Neuronal stem cell (in vitro differentiated cells): ENCODE measurements around the gene ITGA2.

Experiments
- DNase-seq: peaks from one replicate; pipeline ENCODE4 v3.0.0-alpha.2; 2013; ENCODE audit warnings: low spot score
- H2AFZ ChIP-seq: one replicate; pipeline ENCODE4 v1.6.1; 2013; ENCODE audit warnings: mild to moderate bottlenecking, low read length, inconsistent platforms
- H2AK5ac ChIP-seq: 2 replicates; pipeline ENCODE4 v1.6.1; 2013; ENCODE audit warnings: low read depth, mild to moderate bottlenecking, inconsistent platforms, low read length, moderate library complexity, mixed read lengths
- H2BK120ac ChIP-seq: 2 replicates; pipeline ENCODE4 v1.6.1; 2013; ENCODE audit warnings: low read depth, mild to moderate bottlenecking, inconsistent platforms, low read length, moderate library complexity, mixed read lengths
- H2BK12ac ChIP-seq: one replicate; pipeline ENCODE4 v1.6.1; 2013; ENCODE audit warnings: low read length, inconsistent platforms
- H2BK15ac ChIP-seq: 2 replicates; pipeline ENCODE4 v1.6.1; 2013; ENCODE audit warnings: mild to moderate bottlenecking, low read length, inconsistent platforms, mixed read lengths
- H2BK5ac ChIP-seq: one replicate; pipeline ENCODE4 v1.6.1; 2013; ENCODE audit warnings: inconsistent platforms, mild to moderate bottlenecking, low read length, moderate library complexity
- H3K14ac ChIP-seq: one replicate; pipeline ENCODE4 v1.6.1; 2013; ENCODE audit warnings: low read length, inconsistent platforms
- H3K18ac ChIP-seq: 2 replicates; pipeline ENCODE4 v1.6.1; 2013; ENCODE audit warnings: low read length, inconsistent platforms
- H3K23ac ChIP-seq: 2 replicates; pipeline ENCODE4 v1.6.1; 2013; ENCODE audit warnings: low read depth, mild to moderate bottlenecking, mixed read lengths, low read length, inconsistent platforms; ENCODE audit not compliant: poor library complexity
- H3K27ac ChIP-seq: replicated peaks from 3 replicates; pipeline ENCODE4 v1.5.1; 2013; ENCODE audit warnings: low read length, inconsistent platforms
- H3K27me3 ChIP-seq, 3 experiments: 2 replicates each; pipeline ENCODE4 v1.6.1; 2013; ENCODE audit warnings: low read length in 3 of 3, mild to moderate bottlenecking in 2 of 3, inconsistent platforms in 1 of 3, low read depth in 1 of 3, mixed read lengths in 1 of 3, moderate library complexity in 1 of 3; ENCODE audit not compliant: control insufficient read depth in 3 of 3, insufficient read depth in 3 of 3
- H3K36me3 ChIP-seq, 2 donors: replicated peaks in 1 of 2; 2 replicates each; pipeline ENCODE4 v1.6.1; 2013; ENCODE audit warnings: low read length in 2 of 2; ENCODE audit not compliant: control insufficient read depth in 2 of 2, insufficient read depth in 2 of 2
- H3K4ac ChIP-seq: 2 replicates; pipeline ENCODE4 v1.6.1; 2013; ENCODE audit warnings: inconsistent platforms, mild to moderate bottlenecking, low read length, moderate library complexity
- H3K4me1 ChIP-seq, 2 donors: 1 replicate in 1 of 2; 2 replicates in 1 of 2; pipeline ENCODE4 v1.6.1; 2013; ENCODE audit warnings: low read length in 2 of 2, low read depth in 1 of 2; ENCODE audit not compliant: control insufficient read depth in 2 of 2, insufficient read depth in 1 of 2
- H3K4me2 ChIP-seq: one replicate; pipeline ENCODE4 v1.6.1; 2013; ENCODE audit warnings: mild to moderate bottlenecking, low read length, inconsistent platforms; ENCODE audit not compliant: insufficient read depth, poor library complexity, severe bottlenecking
- H3K4me3 ChIP-seq, 2 donors: 2 replicates each; pipeline ENCODE4 v1.5.1; 2013; ENCODE audit warnings: low read length in 2 of 2, mild to moderate bottlenecking in 2 of 2, inconsistent platforms in 1 of 2, moderate library complexity in 1 of 2
- H3K79me1 ChIP-seq: one replicate; pipeline ENCODE4 v1.6.1; 2013; ENCODE audit warnings: low read depth, mild to moderate bottlenecking, inconsistent platforms, low read length, moderate library complexity
- H3K9ac ChIP-seq: one replicate; pipeline ENCODE4 v1.6.1; 2013; ENCODE audit warnings: mild to moderate bottlenecking, low read depth, low read length, inconsistent platforms; ENCODE audit not compliant: poor library complexity
- H3K9me3 ChIP-seq, 2 donors: replicated peaks in 1 of 2; 2 replicates each; pipeline versions ENCODE3 to v1.6.1; 2013; ENCODE audit warnings: low read length in 2 of 2, mild to moderate bottlenecking in 2 of 2, inconsistent platforms in 1 of 2, low read depth in 1 of 2, mixed read lengths in 1 of 2, moderate library complexity in 1 of 2; ENCODE audit not compliant: control insufficient read depth in 2 of 2, insufficient read depth in 1 of 2
- H4K8ac ChIP-seq: one replicate; pipeline ENCODE4 v1.6.1; 2013; ENCODE audit warnings: low read depth, mild to moderate bottlenecking, inconsistent platforms, low read length, moderate library complexity
- H4K91ac ChIP-seq: one replicate; pipeline ENCODE4 v1.6.1; 2013; ENCODE audit warnings: low read length, low read depth, mild to moderate bottlenecking, inconsistent platforms; ENCODE audit not compliant: poor library complexity
- WGBS, 2 donors: extraction: QIAGEN DNeasy Blood & Tissue Kit; methylation state at CpG; one replicate each; pipeline ENCODE4 v1.1.7; 2013; ENCODE audit warnings: missing lambda C conversion rate in 2 of 2, mixed read lengths in 1 of 2; ENCODE audit not compliant: insufficient read length in 2 of 2, insufficient replicate concordance in 1 of 2; ENCODE audit errors: extremely low coverage in 2 of 2; 5-methylcytosine and 5-hydroxymethylcytosine counted together

ITGA2 gene

DNA sequence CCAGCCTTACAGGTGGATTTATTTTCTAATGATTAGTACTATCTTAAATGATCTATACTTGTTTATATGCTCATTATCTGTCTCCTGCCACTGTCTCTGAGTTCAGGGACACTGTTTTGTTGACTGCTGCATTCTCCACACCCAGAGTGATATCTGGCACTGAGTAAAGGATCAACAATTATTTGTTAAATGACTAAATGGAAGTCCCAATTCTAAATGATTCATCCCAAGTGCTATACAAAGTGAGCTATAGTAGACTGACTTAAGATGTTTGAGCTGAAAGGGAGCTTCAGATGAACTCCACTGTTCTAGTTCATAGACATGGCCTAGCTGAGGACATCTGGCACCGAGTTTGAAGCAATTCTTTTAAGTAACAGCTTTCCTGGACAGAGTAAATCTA is 40.5 kb downstream of the ITGA2 start:
- Histone ChIP-seq H3K9ac (no peak overlapping the region), H3K9me3 (no peaks in the 10 kb centered on the region), H3K79me1 (no peaks in the 10 kb centered on the region), H2AK5ac (no peak overlapping the region), H4K91ac (no peak overlapping the region), H2BK120ac (no peak overlapping the region), H2BK5ac (no peak overlapping the region), H2AFZ (no peak overlapping the region), H3K4me3 (no peak overlapping the region), H3K4ac (no peak overlapping the region), H3K18ac (no peak overlapping the region), H3K4me2 (no peak overlapping the region), H3K36me3 (no peaks in the 10 kb centered on the region), H3K14ac (no peak overlapping the region), H3K27me3 (no peaks in the 10 kb centered on the region), H2BK15ac (no peak overlapping the region), H3K27ac (no peak overlapping the region), H4K8ac (no peak overlapping the region), H2BK12ac (no peak overlapping the region), H3K4me1 (no peaks in the 10 kb centered on the region), H3K23ac (no peak overlapping the region)
- no CpG with 5 or more reads among the region's 1 CpG for WGBS, 2 donors
- DNase-seq: no peak

- no peak overlapping the region for H3K23ac ChIP-seq
- no peaks in the 10 kb centered on the region for H3K9me3 ChIP-seq
- no peak overlapping the region for H2BK120ac ChIP-seq
- H3K27me3 ChIP-seq: no peaks in the 10 kb centered on the region
- no peak overlapping the region for H2BK15ac ChIP-seq
- no peak overlapping the region for H2BK5ac ChIP-seq
- H3K4me2 ChIP-seq: no peak overlapping the region
- H3K4me3 ChIP-seq: no peak overlapping the region
- H2AFZ ChIP-seq: no peak overlapping the region
- no peaks in the 10 kb centered on the region for H3K79me1 ChIP-seq
- H2AK5ac ChIP-seq: no peak overlapping the region
- no peak overlapping the region for H4K8ac ChIP-seq
- no peak overlapping the region for H3K9ac ChIP-seq
- H3K27ac ChIP-seq: no peak overlapping the region
- H3K14ac ChIP-seq: peak overlapping the region; percentile 56
- WGBS, 2 donors: no CpG with 5 or more reads among the region's 2 CpGs
- H3K36me3 ChIP-seq: no peaks in the 10 kb centered on the region
- peak overlapping the region; percentile 58 for H2BK12ac ChIP-seq
- H3K4me1 ChIP-seq: no peaks in the 10 kb centered on the region
- H3K18ac ChIP-seq: no peak overlapping the region
- H3K4ac ChIP-seq: no peak overlapping the region
- DNase-seq: no peak
- H4K91ac ChIP-seq: no peak overlapping the region
Observed at GRCh38 chr5:53030893-53031292, 41.7 kb downstream of the ITGA2 start.

DNA sequence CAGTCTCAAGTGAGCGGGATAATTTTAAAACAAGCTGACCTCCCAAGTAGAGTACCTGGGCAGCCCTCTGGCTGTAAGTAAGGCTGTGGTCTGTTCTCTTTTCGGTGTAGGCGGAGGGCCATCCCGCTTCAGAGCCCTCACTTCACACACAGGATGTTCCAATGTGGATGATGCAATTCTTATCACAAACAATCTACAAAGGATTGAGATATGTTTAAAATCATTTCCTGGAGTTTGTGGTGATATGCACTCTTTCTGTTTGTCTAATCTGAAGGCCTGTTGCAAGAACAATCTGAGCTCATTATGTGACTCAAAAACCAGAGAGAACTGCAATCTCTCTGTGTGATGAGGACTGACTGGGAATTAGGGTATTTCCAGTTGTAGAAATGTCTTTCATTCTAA is 42.5 kb downstream of the ITGA2 start:
- H4K91ac ChIP-seq: no peak overlapping the region
- H2BK15ac ChIP-seq: no peak overlapping the region
- H3K23ac ChIP-seq: no peak overlapping the region
- no peak overlapping the region for H3K14ac ChIP-seq
- H3K18ac ChIP-seq: no peak overlapping the region
- no peak overlapping the region for H2AFZ ChIP-seq
- H3K4me3 ChIP-seq: no peak overlapping the region
- H3K27ac ChIP-seq: no peak overlapping the region
- H2AK5ac ChIP-seq: no peak overlapping the region
- H4K8ac ChIP-seq: no peak overlapping the region
- H3K4ac ChIP-seq: no peak overlapping the region
- H3K9ac ChIP-seq: no peak overlapping the region
- no peak overlapping the region for H2BK12ac ChIP-seq
- no peaks in the 10 kb centered on the region for H3K9me3 ChIP-seq
- no peak overlapping the region for H2BK120ac ChIP-seq
- no peaks in the 10 kb centered on the region for H3K4me1 ChIP-seq
- H3K4me2 ChIP-seq: no peak overlapping the region
- H3K27me3 ChIP-seq: no peaks in the 10 kb centered on the region
- no peaks in the 10 kb centered on the region for H3K36me3 ChIP-seq
- no peak for DNase-seq
- no CpG with 5 or more reads among the region's 4 CpGs for WGBS, 2 donors
- no peak overlapping the region for H2BK5ac ChIP-seq
- H3K79me1 ChIP-seq: no peaks in the 10 kb centered on the region

- no peak overlapping the region for H2BK5ac ChIP-seq
- no peak overlapping the region for H2AFZ ChIP-seq
- H3K14ac ChIP-seq: no peak overlapping the region
- no peaks in the 10 kb centered on the region for H3K9me3 ChIP-seq
- H3K27ac ChIP-seq: no peak overlapping the region
- H4K91ac ChIP-seq: no peak overlapping the region
- H3K4me1 ChIP-seq: no peaks in the 10 kb centered on the region
- H4K8ac ChIP-seq: no peak overlapping the region
- H2AK5ac ChIP-seq: no peak overlapping the region
- no peak overlapping the region for H3K18ac ChIP-seq
- no peak overlapping the region for H3K4me2 ChIP-seq
- H3K23ac ChIP-seq: no peak overlapping the region
- H3K4ac ChIP-seq: no peak overlapping the region
- H3K4me3 ChIP-seq: no peak overlapping the region
- H2BK120ac ChIP-seq: no peak overlapping the region
- H2BK12ac ChIP-seq: no peak overlapping the region
- no peak overlapping the region for H3K9ac ChIP-seq
- no peak overlapping the region for H2BK15ac ChIP-seq
- H3K27me3 ChIP-seq: no peaks in the 10 kb centered on the region
- no peak for DNase-seq
- H3K79me1 ChIP-seq: no peaks in the 10 kb centered on the region
- WGBS, 2 donors: no CpG with 5 or more reads among the region's 2 CpGs
- H3K36me3 ChIP-seq: no peaks in the 10 kb centered on the region
Observed at GRCh38 chr5:53032188-53032587, 43.0 kb downstream of the ITGA2 start.
